IPS-NIHi7 (cell line): ENCODE data around the gene OGG1.

ENCODE experiments used
- DNase-seq: peaks from one replicate; pipeline ENCODE4 v3.0.0; 2012; ENCODE audit warnings: mixed read lengths; ENCODE audit errors: extremely low spot score

OGG1 gene

DNA sequence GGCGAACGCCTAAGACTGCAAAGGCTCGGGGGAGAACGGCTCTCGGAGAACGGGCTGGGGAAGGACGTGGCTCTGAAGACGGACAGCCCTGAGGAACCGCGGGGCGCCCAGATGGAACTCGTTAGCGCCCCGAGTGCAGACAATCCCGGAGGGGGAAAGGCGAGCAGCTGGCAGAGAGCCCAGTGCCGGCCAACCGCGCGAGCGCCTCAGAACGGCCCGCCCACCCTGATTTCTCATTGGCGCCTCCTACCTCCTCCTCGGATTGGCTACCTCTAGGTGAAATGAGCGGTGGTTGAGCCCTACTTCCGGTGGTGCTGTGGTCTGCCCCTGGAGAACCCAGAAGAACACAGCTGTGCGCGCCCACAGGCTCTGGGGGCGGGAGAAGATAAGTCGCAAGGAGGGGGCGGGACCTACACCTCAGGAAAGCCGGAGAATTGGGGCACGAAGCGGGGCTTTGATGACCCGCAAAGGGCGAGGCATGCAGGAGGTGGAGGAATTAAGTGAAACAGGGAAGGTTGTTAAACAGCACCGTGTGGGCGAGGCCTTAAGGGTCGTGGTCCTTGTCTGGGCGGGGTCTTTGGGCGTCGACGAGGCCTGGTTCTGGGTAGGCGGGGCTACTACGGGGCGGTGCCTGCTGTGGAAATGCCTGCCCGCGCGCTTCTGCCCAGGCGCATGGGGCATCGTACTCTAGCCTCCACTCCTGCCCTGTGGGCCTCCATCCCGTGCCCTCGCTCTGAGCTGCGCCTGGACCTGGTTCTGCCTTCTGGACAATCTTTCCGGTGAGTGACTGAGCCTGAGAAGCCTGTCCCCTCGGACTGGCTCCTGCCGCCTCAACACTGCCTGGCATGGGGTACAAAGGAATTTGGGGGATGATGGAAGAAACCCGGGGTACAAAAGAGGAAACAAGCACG is at the start of gene OGG1:
OGG1 (plus strand) TSS at position 308 of the 911 bp plus-strand sequence; CDS start at position 643, 335 bp downstream.
- DNase-seq, result peak; percentile 99

DNA sequence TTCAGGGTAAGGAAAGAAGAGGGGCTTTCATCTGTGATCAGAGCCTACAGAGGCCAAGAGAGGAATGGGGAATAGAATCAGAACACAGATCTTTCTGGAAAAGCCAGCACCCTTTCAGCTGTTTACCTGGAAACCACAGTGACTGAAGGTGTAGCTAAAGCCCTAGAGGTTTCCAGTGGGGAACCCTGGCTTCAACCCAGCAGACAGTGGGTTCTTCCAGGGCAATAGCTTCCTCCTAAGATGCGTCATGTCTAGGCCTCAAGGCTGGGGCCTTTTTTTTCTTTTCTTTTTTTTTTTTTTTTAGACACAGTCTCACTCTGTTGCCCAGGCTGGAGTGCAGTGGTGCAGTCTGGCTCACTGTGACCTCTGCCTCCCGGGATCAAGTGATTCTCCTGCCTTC is 49.2 kb upstream of the OGG1 start:
- no peak for DNase-seq

DNA sequence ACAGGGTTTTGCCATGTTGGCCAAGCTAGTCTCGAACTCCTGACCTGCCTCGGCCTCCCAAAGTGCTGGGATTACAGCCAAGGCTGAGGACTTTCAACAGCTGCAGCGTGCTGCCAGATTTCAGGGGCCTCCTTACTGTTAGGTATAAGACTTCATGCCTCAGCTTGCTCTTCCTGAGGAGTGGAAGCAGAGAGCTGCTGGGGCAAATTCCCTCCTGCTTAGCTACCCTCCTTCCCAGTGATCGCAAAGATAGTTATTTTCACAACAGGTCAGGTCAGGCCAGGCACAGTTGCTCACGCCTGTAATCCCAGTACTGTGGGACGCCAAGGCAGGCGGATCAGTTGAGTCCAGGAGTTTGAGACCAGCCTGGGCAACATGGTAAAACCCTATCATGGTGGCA is 48.7 kb upstream of the OGG1 start:
- DNase-seq, result no peak

DNA sequence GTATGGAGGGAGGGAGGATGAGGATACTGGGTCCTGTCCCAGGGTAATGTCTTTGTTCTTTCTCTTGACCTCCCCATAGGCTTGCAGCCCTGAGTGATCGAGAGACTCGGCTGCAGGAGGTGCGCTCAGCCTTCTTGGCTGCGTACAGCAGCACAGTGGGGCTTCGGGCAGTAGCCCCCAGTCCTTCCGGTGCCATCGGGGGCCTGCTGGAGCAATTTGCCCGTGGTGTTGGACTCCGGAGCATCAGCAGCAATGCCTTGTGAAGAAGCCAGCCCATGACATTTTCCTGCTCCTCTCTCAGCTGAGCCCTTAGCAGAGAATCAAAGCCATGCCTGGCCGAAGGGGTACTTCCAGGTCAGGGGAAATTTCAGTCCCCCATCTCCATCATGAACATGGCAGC is 48.0 kb upstream of the OGG1 start:
- DNase-seq, result no peak

DNA sequence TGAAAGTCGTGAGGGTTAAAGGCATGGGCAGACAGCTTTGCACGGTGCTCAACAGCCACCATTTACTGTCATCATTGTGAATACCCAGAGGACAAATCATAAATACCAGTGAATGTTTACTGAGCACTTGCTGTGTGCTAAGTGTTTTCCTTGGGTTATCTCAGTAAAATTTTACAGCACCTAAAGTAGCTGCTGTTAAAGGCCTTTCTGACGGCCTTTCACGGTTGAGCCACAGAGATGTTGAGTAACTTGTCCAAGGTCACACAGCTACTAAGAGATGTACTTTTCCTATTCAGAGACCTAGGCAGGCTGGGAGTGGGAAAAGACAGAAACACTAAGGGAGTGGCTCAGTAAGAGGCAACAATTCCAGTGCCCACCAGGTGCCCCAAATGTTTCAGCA is 46.5 kb upstream of the OGG1 start:
- DNase-seq, result no peak

DNA sequence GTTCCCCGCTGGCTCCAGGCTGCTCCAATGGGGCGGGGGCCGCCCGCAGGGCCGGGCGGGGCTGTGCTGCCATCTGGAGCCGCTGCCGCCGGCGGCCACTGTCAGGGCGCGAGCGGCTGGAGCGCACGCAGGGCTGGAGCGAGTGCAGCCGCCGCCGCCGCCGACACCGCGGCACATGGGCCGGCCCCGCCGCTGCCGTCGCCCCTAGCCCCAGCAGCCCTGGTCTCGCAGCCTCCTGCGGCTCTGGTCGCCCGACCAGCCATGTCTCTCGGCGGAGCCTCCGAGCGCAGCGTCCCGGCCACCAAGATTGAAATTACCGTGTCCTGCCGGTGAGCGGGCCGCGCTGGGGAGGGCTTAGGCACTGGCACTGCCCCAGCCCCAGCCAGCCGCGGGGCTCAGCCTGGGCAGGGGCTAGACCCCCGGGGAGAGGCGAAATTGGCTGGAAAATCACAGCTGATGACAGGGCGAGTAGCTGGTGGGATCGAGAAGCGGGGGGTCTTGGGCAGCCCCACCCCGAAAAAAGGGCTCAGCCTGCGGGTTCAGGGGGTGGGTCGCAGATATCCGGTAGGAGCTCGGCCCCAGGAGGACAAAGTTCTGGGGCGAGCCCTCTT is 45.9 kb upstream of the OGG1 start, which contains the start of gene CPNE9:
CPNE9 (plus strand) TSS at position 98 of the 611 bp plus-strand sequence; CDS start at position 262, 164 bp downstream.
- DNase-seq, result peak; percentile 67

DNA sequence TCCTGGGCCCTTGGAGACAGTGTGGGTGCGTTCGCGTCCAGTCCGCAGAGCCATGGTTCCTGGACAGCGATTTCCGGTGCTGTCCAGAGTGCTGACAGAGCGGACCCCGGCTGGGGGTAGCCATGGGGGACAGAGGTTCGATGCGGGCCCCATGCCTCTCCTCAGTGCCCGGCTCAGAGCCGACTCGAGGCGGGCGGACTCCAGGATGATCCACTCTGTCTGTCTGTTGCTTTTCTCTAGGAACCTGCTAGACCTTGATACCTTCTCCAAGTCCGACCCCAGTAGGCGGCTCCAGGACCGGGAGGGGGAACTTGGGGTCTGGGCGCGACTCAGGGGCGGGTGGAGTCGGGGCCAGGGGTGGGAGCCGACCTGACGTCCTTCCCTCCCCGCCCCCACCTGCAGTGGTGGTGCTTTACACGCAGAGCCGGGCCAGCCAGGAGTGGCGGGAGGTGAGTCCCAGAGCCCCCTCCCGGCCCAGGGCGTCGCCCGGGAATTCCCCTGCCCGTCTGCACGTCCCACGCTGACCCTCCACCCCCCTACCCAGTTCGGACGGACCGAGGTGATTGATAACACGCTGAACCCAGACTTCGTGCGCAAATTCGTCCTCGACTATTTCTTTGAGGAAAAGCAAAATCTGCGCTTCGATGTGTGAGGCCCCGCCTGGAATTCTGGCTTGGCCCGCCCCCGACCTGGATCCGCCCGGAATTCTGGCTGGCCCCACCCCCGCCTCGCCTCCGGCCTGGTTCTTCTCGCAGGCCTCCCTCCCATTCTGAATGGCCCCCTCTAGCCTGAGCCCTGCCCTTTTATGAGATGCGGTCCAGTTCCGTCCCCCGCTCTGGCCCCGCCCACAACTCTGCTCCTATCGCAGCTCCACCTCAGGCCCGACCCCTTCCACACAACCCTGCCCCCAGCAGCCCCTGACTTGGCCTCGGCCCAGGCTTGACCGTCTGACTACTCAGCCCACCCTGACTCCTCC is 45.1 kb upstream of the OGG1 start:
- peak; percentile 96 for DNase-seq

DNA sequence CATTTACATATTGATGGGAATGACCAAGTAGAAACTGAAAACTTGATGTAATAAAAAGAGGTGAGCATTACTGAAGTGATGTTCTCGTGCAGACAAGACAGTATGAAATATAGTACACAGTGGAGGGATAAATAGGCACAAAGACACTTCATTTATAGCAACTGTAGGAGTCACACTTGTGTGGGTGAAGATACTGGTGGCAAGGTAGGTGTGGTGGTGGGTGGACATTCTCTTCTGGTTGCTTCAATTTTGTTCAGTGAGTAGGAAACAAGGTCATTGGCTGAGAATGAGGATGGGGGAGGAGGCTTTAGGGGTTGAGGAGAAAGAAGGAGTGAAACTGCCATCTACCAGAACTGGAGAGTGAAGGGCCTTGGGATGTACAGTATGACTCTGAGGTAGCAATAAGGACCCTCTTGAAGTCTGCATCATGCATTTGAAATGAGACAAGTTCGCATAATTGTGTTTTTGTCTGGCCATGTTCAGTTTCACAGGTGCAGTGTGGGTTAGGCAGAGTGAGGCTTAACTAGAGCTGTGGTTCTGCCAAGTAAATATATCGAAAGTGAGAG is 39.5 kb upstream of the OGG1 start:
- no peak for DNase-seq

DNA sequence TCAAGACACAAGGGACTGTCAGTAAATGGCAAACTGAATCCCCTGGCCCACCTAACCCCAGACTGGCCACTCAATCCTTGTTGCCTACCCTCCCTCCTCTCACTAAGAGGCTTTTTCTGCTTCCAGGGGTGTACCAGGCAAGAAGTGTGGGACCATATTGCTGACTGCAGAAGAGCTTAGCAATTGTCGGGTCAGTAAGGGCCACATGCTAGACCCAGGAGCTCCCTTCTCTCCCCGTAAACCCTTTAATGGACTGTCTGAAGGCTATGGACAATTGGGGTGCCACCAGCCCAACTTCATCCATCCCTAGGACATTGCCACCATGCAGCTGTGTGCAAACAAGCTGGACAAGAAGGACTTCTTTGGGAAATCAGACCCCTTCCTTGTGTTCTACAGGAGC is 37.3 kb upstream of the OGG1 start:
- DNase-seq, result no peak

DNA sequence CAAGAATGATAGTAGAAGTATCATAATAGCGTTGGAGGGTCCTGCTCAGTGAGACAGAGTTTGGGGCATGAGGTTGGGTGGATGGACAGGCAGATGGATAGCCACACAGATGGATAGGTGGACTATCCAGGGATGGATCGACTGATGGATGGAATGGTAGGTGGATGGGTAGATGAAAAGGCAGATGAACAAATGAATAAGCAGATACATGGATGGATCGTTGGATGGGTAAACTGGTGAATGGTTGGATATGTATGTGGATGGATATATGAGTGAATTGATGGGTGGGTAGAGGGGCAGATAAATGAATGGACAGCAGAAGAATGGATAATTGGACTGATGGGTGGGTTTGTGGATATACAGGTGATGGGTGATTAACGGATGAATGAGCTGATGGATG is 36.6 kb upstream of the OGG1 start:
- no peak for DNase-seq

DNA sequence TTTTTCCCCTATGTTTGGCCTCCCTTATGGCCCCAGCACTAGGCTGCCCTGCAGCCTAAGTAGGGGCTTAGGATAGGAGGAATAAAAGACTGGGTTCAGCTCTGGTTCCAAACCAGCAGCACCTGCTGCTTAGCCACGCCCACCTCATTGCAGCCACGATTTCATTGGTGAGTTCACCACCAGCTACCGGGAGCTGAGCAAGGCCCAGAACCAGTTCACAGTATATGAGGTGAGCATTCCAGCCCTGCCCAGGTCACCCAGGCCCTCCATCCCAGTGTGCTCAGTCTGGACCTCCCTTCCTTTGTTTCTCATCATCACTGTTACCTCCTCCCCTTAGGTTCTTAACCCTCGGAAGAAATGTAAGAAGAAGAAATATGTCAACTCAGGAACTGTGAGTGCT is 34.6 kb upstream of the OGG1 start:
- DNase-seq, result peak; percentile 86

DNA sequence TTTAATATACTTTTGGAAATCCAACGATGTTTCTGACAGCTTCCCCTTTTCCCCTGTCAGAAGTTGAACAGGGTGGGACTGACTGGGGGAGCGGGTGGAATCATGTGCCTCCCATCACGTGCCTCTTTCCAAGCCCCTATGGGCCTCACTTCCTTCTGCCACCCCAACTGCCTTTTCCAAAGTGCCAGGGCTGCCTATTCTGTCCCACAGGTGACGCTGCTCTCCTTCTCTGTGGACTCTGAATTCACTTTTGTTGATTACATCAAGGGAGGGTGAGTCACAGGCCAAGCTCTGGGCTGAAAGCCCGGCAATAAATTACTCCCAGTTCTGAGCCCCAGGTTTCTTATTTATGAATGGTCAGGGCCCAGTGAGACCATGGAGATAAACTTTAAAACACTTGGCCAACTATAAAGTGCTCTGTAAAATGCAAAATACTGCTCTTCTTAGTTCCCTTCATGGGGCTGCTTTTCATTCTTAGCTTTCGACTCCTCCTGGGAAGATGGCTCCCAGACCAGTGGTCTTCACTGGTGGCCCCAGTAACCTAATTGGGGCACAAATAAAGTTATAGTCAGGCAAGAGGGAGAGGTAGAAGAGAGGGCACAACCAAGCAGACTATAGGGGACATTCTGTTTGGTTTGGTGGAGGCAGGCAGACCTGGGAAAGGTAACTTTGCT is 33.9 kb upstream of the OGG1 start:
- peak; percentile 29 for DNase-seq

DNA sequence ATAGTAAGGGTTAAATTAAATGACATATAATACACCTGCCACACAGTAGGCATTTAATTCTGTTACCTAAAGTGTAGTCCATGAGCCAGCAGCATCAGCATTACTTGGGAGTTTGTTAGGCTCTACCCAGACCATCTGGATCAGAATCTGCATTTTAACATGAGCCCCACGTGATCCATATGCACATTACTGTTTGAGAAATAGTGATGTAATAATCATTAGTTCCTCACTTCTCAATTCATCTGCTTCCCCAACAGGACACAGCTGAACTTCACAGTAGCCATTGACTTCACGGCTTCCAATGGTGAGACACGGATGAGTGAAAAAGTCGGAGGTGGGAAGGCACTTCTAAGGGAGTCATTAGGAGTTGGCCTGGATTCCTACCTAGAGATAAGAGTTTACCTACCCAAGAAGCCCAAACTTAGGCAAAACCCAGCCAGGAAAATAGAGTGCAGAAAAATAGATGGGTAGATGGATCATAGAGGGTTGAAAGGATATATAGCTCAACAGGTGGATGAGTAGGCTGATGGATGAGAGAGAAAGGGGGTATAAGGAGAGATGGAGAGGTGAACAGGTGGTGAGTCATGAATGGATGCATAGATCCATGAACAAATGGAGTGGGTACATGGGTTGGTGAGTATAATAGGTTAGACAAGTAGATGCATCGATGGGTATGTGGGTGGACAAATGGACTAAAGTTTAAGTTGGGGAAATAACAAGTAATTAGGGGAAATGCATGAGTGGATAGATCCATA is 32.8 kb upstream of the OGG1 start:
- no peak for DNase-seq

DNA sequence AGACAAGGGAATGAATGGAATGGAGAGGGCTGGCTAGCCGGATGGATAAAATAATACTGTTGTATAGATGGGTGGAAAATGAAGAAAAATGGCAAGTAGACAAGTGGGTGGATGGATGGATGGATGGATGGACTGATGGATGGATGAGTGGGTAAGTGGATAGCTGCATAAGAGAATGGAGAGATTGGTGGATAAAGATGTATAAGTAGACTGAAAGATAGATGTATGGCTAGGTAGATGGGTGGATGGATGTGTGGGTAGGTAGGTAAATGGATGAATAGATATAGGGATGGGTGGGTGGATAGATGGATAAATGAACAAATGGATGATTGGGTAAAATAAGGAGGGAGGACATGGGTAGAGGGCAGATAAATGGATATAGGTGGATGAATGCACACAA is 32.2 kb upstream of the OGG1 start:
- no peak for DNase-seq

DNA sequence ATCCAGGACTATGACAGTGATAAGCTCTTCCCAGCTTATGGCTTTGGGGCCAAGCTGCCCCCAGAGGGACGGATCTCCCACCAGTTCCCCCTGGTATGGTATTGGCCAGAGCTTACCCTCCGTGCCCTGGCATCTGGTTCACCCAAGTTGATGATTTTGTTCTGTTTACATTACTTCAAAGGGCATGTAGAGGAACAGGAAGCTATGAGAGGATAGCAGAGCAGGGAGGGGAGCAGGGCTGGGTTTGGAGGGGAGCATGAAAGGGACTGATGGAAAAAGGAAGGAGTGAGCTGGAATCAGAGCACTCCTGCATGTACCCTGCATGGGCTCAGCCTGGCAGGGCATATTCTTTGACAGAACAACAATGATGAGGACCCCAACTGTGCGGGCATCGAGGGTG is 31.6 kb upstream of the OGG1 start:
- no peak for DNase-seq

DNA sequence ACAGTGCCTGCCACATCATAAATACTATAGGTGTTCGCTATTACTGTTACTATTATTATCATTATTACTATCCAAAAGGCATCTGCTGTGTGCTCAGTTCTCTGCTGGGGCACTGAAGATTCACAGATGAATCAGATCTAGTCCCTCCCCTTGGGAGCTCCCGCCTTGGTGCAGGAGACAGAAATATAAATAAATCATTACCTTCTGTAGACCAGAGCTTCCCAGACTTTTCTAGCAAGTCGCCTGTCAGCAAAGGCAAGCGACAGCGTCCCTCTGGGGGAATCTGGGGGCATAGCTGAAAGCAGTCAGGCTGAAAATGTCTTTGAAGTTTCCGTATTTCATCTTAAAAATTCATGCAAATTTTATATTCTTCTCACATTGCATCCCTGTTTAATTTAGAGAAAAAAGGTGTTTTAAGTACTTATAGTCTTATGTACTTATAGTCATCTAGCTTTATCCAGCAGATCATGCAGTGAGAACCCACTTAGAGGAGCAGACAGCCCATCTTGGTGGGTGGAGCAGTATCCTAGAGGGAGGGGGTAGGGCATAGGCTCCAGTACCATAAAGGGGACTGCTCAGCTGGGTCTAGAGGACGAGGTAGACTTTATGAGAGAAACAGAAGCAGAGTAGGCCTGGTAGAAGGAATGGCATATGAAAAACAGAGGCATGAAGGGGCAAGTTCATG is 28.6 kb upstream of the OGG1 start:
- no peak for DNase-seq

DNA sequence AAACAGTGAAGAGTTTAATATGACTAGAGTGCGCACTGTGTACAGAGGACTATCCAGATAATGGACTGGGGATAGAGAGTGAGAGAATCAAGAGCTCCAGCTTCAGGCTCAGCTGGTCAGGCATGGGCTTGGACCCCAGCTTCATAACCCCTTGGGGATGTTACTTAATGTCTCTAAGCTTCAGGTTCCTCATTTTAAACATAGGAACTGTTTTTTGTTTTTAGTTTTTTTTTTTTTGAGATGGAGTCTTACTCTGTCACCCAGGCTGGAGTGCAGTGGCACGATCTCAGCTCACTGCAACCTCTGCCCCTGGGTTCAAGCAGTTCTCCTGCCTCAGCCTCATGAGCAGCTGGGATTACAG is 28.1 kb upstream of the OGG1 start:
- DNase-seq, result no peak

DNA sequence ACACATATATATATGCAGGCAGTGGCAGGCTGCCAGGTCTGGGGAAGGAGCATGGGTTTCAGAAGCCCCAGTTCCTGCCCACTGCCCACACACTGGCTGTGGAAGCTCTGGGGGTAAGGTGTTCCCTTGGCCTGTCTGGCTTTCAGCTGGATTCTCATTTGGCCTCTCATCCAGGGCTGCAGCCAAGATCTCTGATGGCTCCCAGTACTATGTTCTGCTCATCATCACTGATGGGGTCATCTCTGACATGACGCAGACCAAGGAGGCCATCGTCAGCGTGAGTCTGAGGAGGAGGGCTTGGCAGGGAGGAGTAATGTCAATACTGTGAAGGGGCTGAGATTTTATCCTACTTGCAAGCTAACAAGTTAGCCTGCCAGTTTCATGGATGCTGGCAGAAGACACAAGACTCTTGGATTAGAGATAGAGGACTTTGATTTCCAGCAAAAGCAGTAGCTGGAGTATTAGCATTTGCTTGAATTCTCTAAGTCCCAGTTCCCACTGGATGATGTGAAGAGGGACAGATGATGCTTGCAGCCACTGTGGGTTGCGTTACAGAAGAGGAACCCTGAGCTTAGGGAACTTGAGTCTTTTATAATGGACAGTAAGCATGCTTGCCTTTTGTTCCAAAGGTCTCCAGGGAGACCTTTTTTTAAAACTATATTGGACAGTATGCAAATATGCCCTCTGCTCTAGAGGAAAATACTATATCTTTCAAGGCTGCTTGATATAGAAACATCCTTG is 23.8 kb upstream of the OGG1 start:
- DNase-seq, result no peak

DNA sequence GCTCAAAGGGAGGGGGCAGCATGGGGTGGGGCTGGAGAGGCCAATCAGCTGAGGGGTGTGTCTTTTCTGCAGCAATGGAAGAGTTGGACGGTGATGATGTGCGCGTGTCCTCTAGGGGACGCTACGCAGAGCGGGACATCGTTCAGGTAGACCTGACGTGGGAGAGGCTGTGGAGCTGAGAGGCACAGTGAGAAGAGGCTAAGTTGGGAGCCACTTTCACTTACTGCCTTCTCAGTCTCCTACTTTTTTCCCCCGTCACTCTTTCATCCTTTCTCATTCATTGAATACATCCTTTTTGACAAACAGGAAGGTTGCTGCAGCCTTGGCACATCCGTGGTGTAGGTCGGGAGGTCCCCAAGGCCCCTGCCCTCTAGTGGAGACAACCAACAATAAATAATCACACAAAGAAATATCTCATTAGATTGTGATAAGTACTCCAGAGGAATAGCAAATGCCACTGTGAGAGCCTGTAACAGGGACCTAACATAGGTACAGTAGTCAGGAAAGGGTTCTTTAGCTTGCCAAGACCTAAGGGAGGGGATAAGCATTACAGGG is 22.6 kb upstream of the OGG1 start:
- DNase-seq, result peak; percentile 82
